OCI-LY7 (cell line): ENCODE data around the gene THAP7. TPM values are rescaled to one million over a fixed set of nuclear protein-coding genes. Genes with fewer than 3 reads are reported as not detected.
A peak's percentile ranks its signal among the peaks of the same experiment; 100 is the strongest.

Source experiments
- BruUV-seq: library from RNA; stranded (reverse); fragments of 400-500 nt; replicated peaks from 2 replicates; lab custom pipeline; 2021; lab: Mats Ljungman, UMichigan
- CTCF ChIA-PET: fragments of 300-600 bp; sonication (Branson Sonifier 250); formaldehyde crosslinking; loops from one replicate; lab custom pipeline; 2022; ENCODE audit warnings: antibody characterized with exemption; ENCODE audit not compliant: unreplicated experiment; lab: Charles Lee
- POLR2A ChIA-PET: fragments of 300-600 bp; sonication (Branson Sonifier 250); formaldehyde crosslinking; loops from one replicate; lab custom pipeline; 2022; ENCODE audit warnings: antibody characterized with exemption; lab: Charles Lee
- DNase-seq: peaks from one replicate; pipeline ENCODE4 v3.0.0-alpha.2; 2015; ENCODE audit warnings: low spot score
- H2AFZ ChIP-seq: fragments of 200-600 bp; sonication (generic), shearing (Covaris generic); 2 replicates; pipeline ENCODE4 v1.6.1; 2014; ENCODE audit warnings: mild to moderate bottlenecking, antibody characterized with exemption, low read length, moderate library complexity
- H3K27ac ChIP-seq: fragments of 200-600 bp; sonication (generic); 2 replicates; pipeline ENCODE4 v1.5.1; 2014; ENCODE audit warnings: mixed run types, low read depth, mild to moderate bottlenecking, moderate library complexity, low read length, inconsistent platforms; ENCODE audit not compliant: poor library complexity, severe bottlenecking
- H3K36me3 ChIP-seq: fragments of 200-600 bp; sonication (generic); 2 replicates; pipeline ENCODE4 v1.6.1; 2014; ENCODE audit warnings: mild to moderate bottlenecking, antibody characterized with exemption, low read length, moderate library complexity, mixed read lengths; ENCODE audit not compliant: insufficient read depth
- H3K4me1 ChIP-seq: fragments of 200-600 bp; sonication (generic); 2 replicates; pipeline ENCODE4 v1.5.1; 2014; ENCODE audit warnings: mild to moderate bottlenecking, low read length; ENCODE audit not compliant: insufficient read depth, poor library complexity, severe bottlenecking
- H3K4me2 ChIP-seq: fragments of 200-600 bp; sonication (generic); 2 replicates; pipeline ENCODE4 v1.6.1; 2014; ENCODE audit warnings: mild to moderate bottlenecking, low read length
- H3K4me3 ChIP-seq: fragments of 200-600 bp; sonication (generic); 2 replicates; pipeline ENCODE4 v1.5.1; 2014; ENCODE audit warnings: mild to moderate bottlenecking, low read depth, low read length; ENCODE audit not compliant: poor library complexity, severe bottlenecking
- H3K79me2 ChIP-seq: fragments of 200-600 bp; sonication (generic); 2 replicates; pipeline ENCODE4 v1.6.1; 2016; ENCODE audit warnings: low read depth, mild to moderate bottlenecking, low read length, moderate library complexity, mixed read lengths; ENCODE audit not compliant: insufficient read depth
- H3K9me2 ChIP-seq: fragments of 200-600 bp; sonication (generic); 2 replicates; pipeline ENCODE4 v1.6.1; 2016; ENCODE audit warnings: mild to moderate bottlenecking, low read length, mixed read lengths; ENCODE audit not compliant: insufficient read depth
- H3K9me3 ChIP-seq: fragments of 200-600 bp; sonication (generic); 2 replicates; pipeline ENCODE4 v1.6.1; 2014; ENCODE audit warnings: mild to moderate bottlenecking, mixed run types, low read length, mixed read lengths
- H4K20me1 ChIP-seq: fragments of 200-600 bp; sonication (generic); 2 replicates; pipeline ENCODE4 v1.6.1; 2014; ENCODE audit warnings: mild to moderate bottlenecking, antibody characterized with exemption, low read length, moderate library complexity, mixed read lengths; ENCODE audit not compliant: insufficient read depth
- CTCF ChIP-seq: fragments of 200-600 bp; sonication (generic); conservative IDR thresholded peaks from 2 replicates; pipeline ENCODE4 v1.5.1; 2014; ENCODE audit warnings: mild to moderate bottlenecking, antibody characterized with exemption, low read length, moderate library complexity, mixed read lengths
- EZH2phosphoT487 ChIP-seq: fragments of 200-600 bp; sonication (generic); IDR thresholded peaks from 2 replicates; pipeline ENCODE4 v1.6.1; 2018; ENCODE audit warnings: low read depth, borderline replicate concordance, mild to moderate bottlenecking, mixed run types, antibody characterized with exemption, low read length, moderate library complexity, mixed read lengths
- intact Hi-C: fragments of 100-400 bp; cut with micrococcal nuclease; formaldehyde crosslinking; loops from one replicate; pipeline ENCODE4 v1.10.0; 2022; ENCODE audit not compliant: unreplicated experiment
- total RNA-seq, 2 experiments: library from RNA; depleted of rRNA in 1 of 2; stranded (reverse); fragments of >200 nt in 1 of 2; shearing (Covaris generic) in 1 of 2; gene quantifications; 2 replicates each; pipeline ENCODE4 v1.2.3, GENCODE V29; 2014 to 2022

Gene THAP7
- total RNA-seq, 2 experiments from 2014 or later, result 36.3 to 73.0 TPM

- CTCF ChIA-PET, result no interaction called here
Observed at GRCh38 chr22:20981787-20982562, 19.9 kb downstream of the THAP7 start, which contains the start of gene LZTR1. LZTR1 (plus strand) TSS chr22:20982297; CDS start chr22:20982372, 75 bp downstream.

DNA sequence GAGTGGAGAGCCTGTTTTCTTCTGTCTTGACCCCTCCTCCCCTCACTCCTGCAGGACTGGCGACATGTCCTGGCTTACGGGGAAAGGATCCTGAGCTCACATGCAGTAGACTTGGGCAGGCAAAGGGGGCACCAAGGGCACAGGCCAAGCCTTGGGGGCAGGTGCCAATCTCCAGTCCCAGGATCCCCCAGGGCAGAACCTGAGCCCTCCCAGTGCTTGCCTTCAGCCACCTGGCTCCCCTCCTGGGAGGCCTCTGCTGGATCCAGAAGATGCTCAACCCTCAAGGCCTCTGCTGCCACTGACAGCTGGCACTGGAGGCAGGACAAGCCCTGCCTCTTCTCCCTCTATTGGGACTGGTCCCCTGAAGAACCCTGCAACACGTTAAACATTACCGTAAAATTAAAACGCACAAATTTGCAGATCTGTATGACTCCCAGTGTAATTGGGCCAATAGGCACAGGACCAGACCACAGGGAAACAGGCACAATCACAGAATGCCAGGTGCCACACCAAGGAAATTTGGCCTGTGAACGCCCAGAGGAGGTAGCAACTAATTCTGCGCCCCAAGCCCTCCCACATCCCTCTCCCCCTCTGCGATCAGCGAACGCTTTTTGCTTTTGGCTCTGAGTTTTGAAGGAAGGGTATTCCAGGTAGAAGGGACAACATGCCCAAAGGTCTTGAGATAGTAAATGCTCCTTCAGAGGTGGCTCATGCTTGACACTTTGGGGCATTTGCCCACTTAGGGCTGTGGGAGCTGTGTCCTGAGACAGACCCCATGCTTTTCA, 20.8 kb downstream of the THAP7 start:
- Histone ChIP-seq H2AFZ (peak overlapping the region; percentile 66; the same call in 1 of the 2 replicates), H3K4me3 (peak overlapping the region; percentile 81), H3K4me2 (peak overlapping the region; percentile 95), H3K79me2 (peaks cover 10% of the 10 kb centered on the region), H3K27ac (peak overlapping the region; percentile 48), H3K9me3 (no peaks in the 10 kb centered on the region), H3K4me1 (peaks cover 19% of the 10 kb centered on the region), H3K9me2 (no peaks in the 10 kb centered on the region), H3K36me3 (peaks cover 20% of the 10 kb centered on the region), H4K20me1 (no peaks in the 10 kb centered on the region)
- ChIA-PET POLR2A (interaction anchor here (1.3 to 2.0 kb wide), 2 partner anchors 8 to 24 kb away, joined by 4 to 8 read pairs; no protein-coding TSS in a partner anchor), CTCF (no interaction called here)
- no peak for TF ChIP-seq EZH2phosphoT487
- TF ChIP-seq CTCF, result no peak
- DNase-seq, result no peak
- BruUV-seq, result TSS peak; percentile 92
- intact Hi-C loops, result loop anchor here (1.0 to 10.0 kb wide), 2 partner anchors 21 to 66 kb away; partner anchors contain the start of genes CRKL and THAP7

More at GRCh38 chr22:20981787-20982562, 19.9 kb downstream of the THAP7 start, which contains the start of gene LZTR1:
- no peaks in the 10 kb centered on the region for H3K9me3 ChIP-seq
- POLR2A ChIA-PET, result interaction anchor here (0.8 to 2.0 kb wide), 6 partner anchors 9 to 125 kb away, joined by 3 to 8 read pairs (median 4); partner anchors contain the start of gene THAP7
- peak; percentile 87 for DNase-seq
- peak within 1 kb of the TSS; percentile 81 for H3K4me3 ChIP-seq
- H3K36me3 ChIP-seq, result peaks cover 26% of the 10 kb centered on the region
- peak within 1 kb of the TSS; percentile 66 for H2AFZ ChIP-seq
- peak within 1 kb of the TSS; percentile 95 for H3K4me2 ChIP-seq
- TF ChIP-seq EZH2phosphoT487, result no peak
- peak; percentile 81 for TF ChIP-seq CTCF
- H3K79me2 ChIP-seq, result peaks cover 10% of the 10 kb centered on the region
- no TSS peak for BruUV-seq
- intact Hi-C loops, result loop anchor here (1.0 to 10.0 kb wide), 2 partner anchors 20 to 67 kb away; partner anchors contain the start of genes CRKL and THAP7
- peaks cover 19% of the 10 kb centered on the region for H3K4me1 ChIP-seq
- H4K20me1 ChIP-seq, result no peaks in the 10 kb centered on the region
- H3K9me2 ChIP-seq, result no peaks in the 10 kb centered on the region
- peak within 1 kb of the TSS; percentile 48 for H3K27ac ChIP-seq
